SK-N-SH (cell line): Measurements from ENCODE around the gene LIPG. TPM values are rescaled to one million over a fixed set of nuclear protein-coding genes. Genes with fewer than 3 reads are reported as not detected.

Source experiments
- CTCF ChIA-PET: fragments of 300-600, 350-600 bp; formaldehyde crosslinking; extraction: SDS; loops from one replicate; lab custom pipeline; 2021; lab: Yijun Ruan, JAX
- POLR2A ChIA-PET: fragments of 350-600 bp; sonication (Branson Sonifier 250); formaldehyde crosslinking; extraction: SDS; loops from one replicate; lab custom pipeline; 2020; ENCODE audit warnings: antibody characterized with exemption, inconsistent platforms; lab: Yijun Ruan, JAX
- DNase-seq: peaks from one replicate; pipeline ENCODE4 v3.0.0; 2012
- H2AFZ ChIP-seq: fragments of 200-600 bp; sonication (generic); 2 replicates; pipeline ENCODE4 v1.8.1; 2016; ENCODE audit warnings: antibody characterized with exemption, mild to moderate bottlenecking, low read depth
- H3F3A ChIP-seq: fragments of 200-600 bp; sonication (generic); replicated peaks from 2 replicates; pipeline ENCODE3; 2016; ENCODE audit warnings: antibody characterized with exemption, mild to moderate bottlenecking; ENCODE audit not compliant: insufficient read depth
- H3K27ac ChIP-seq, 2 experiments: fragments of 200-500 bp in 1 of 2; fragments of 200-600 bp in 1 of 2; sonication (Bioruptor generic) in 1 of 2; sonication (generic), shearing (Covaris generic) in 1 of 2; 2 replicates each; pipeline versions ENCODE4 v1.5.1 to v1.6.1; 2014 to 2016; ENCODE audit warnings: low read depth in 2 of 2, inconsistent platforms in 1 of 2, low read length in 1 of 2, mild to moderate bottlenecking in 1 of 2, mixed read lengths in 1 of 2
- H3K27me3 ChIP-seq: fragments of 200-600 bp; sonication (generic), shearing (Covaris generic); 2 replicates; pipeline ENCODE4 v1.6.1; 2016; ENCODE audit warnings: mixed run types; ENCODE audit not compliant: insufficient read depth
- H3K36me3 ChIP-seq, 2 experiments: fragments of 200-500 bp in 1 of 2; fragments of 200-600 bp in 1 of 2; sonication (Bioruptor generic) in 1 of 2; sonication (generic) in 1 of 2; replicated peaks in 1 of 2; 2 replicates each; pipeline versions ENCODE3 to v1.5.1; 2014 to 2016; ENCODE audit warnings: low read length in 1 of 2, mild to moderate bottlenecking in 1 of 2; ENCODE audit not compliant: insufficient read depth in 2 of 2, control insufficient read depth in 1 of 2
- H3K4me1 ChIP-seq, 2 experiments: fragments of 200-500 bp in 1 of 2; fragments of 200-600 bp in 1 of 2; sonication (Bioruptor generic) in 1 of 2; sonication (generic), shearing (Covaris generic) in 1 of 2; 2 replicates each; pipeline versions ENCODE4 v1.5.1 to v1.6.1; 2014 to 2016; ENCODE audit warnings: low read depth in 1 of 2, low read length in 1 of 2, mixed run types in 1 of 2; ENCODE audit not compliant: insufficient read depth in 2 of 2, control insufficient read depth in 1 of 2
- H3K4me2 ChIP-seq: fragments of 200-600 bp; sonication (generic), shearing (Covaris generic); 2 replicates; pipeline ENCODE4 v1.6.1; 2017; ENCODE audit warnings: mixed run types
- H3K4me3 ChIP-seq, 2 experiments: fragments of 200-500 bp in 1 of 2; fragments of 200-600 bp in 1 of 2; sonication (Bioruptor generic) in 1 of 2; sonication (generic), shearing (Covaris generic) in 1 of 2; 2 replicates each; pipeline versions ENCODE4 v1.5.1 to v1.8.1; 2014 to 2016; ENCODE audit warnings: low read depth in 2 of 2, inconsistent platforms in 1 of 2, low read length in 1 of 2, mild to moderate bottlenecking in 1 of 2, mixed read lengths in 1 of 2, moderate library complexity in 1 of 2
- H3K79me2 ChIP-seq: fragments of 200-600 bp; sonication (generic); 2 replicates; pipeline ENCODE4 v1.8.1; 2017; ENCODE audit warnings: mild to moderate bottlenecking; ENCODE audit not compliant: insufficient read depth
- H3K9ac ChIP-seq: fragments of 200-600 bp; sonication (generic); 2 replicates; pipeline ENCODE4 v1.6.1; 2017; ENCODE audit warnings: mixed run types
- H3K9me2 ChIP-seq: fragments of 200-600 bp; sonication (generic); 2 replicates; pipeline ENCODE4 v1.6.1; 2017; ENCODE audit warnings: mixed run types
- H3K9me3 ChIP-seq: fragments of 200-600 bp; sonication (generic); 2 replicates; pipeline ENCODE4 v1.6.1; 2017; ENCODE audit warnings: mixed run types, mild to moderate bottlenecking, moderate library complexity
- H4K20me1 ChIP-seq: fragments of 200-600 bp; sonication (generic); 2 replicates; pipeline ENCODE4 v1.6.1; 2017; ENCODE audit warnings: mild to moderate bottlenecking, mixed run types; ENCODE audit not compliant: insufficient read depth
- CTCF ChIP-seq: fragments of 200-600 bp; sonication (generic); IDR thresholded peaks from 2 replicates; pipeline ENCODE4 v1.6.1; 2017; ENCODE audit warnings: antibody characterized with exemption, mild to moderate bottlenecking, moderate library complexity
- EZH2phosphoT487 ChIP-seq: fragments of 200-600 bp; sonication (generic); IDR thresholded peaks from 2 replicates; pipeline ENCODE4 v1.6.1; 2017; ENCODE audit warnings: low read depth, mixed run types, mild to moderate bottlenecking, antibody characterized with exemption, moderate library complexity, borderline replicate concordance
- FOSL2 ChIP-seq: IDR thresholded peaks from 2 replicates; pipeline ENCODE4 v1.4.0; 2012; ENCODE audit warnings: low read depth, mild to moderate bottlenecking, moderate library complexity, borderline replicate concordance
- GATA2 ChIP-seq: sonication (generic); formaldehyde crosslinking; IDR thresholded peaks from 2 replicates; pipeline ENCODE4 v1.5.0; 2020; ENCODE audit warnings: mild to moderate bottlenecking, missing genetic modification reagents
- MEF2A ChIP-seq: IDR thresholded peaks from 2 replicates; pipeline ENCODE4 v1.4.0; 2012; ENCODE audit warnings: low read depth, borderline replicate concordance
- RCOR1 ChIP-seq: fragments of 150-350 bp; IDR thresholded peaks from 2 replicates; pipeline ENCODE4 v1.6.1; 2017; ENCODE audit warnings: antibody characterized with exemption, low read length
- RFX5 ChIP-seq: IDR thresholded peaks from 2 replicates; pipeline ENCODE4 v1.6.1; 2012; ENCODE audit warnings: mild to moderate bottlenecking, improper control_type of control experiment, low read length
- SIN3A ChIP-seq: IDR thresholded peaks from 2 replicates; pipeline ENCODE4 v1.6.1; 2012; ENCODE audit warnings: low read depth, mild to moderate bottlenecking, low read length, moderate library complexity, borderline replicate concordance
- SMC3 ChIP-seq: IDR thresholded peaks from 2 replicates; pipeline ENCODE4 v1.6.1; 2012; ENCODE audit warnings: low read depth, low read length, improper control_type of control experiment
- TAF1 ChIP-seq: IDR thresholded peaks from 2 replicates; pipeline ENCODE4 v1.6.1; 2012; ENCODE audit warnings: low read depth, mild to moderate bottlenecking, low read length, moderate library complexity, borderline replicate concordance
- USF1 ChIP-seq: IDR thresholded peaks from 2 replicates; pipeline ENCODE4 v1.4.0; 2012; ENCODE audit warnings: low read depth, borderline replicate concordance
- YY1 ChIP-seq: IDR thresholded peaks from 2 replicates; pipeline ENCODE4 v1.4.0; 2012; ENCODE audit warnings: low read depth, mild to moderate bottlenecking
- ZBTB33 ChIP-seq: IDR thresholded peaks from 2 replicates; pipeline ENCODE4 v1.4.0; 2012; ENCODE audit warnings: low read depth, borderline replicate concordance
- WGBS: methylation state at CpG from one replicate; pipeline ENCODE4 v1.1.6; 2017; ENCODE audit warnings: low lambda C conversion rate; 5-methylcytosine and 5-hydroxymethylcytosine counted together
- polyA plus RNA-seq, 3 experiments: library from polyadenylated mRNA; depleted of rRNA; stranded (reverse); fragments of >200 nt; gene quantifications; 2 replicates each; pipeline ENCODE4 v1.2.3, GENCODE V29; 2012
- TF ChIP-seq, protein P1 (sequence below): fragments of 150-350 bp; IDR thresholded peaks from 2 replicates; pipeline ENCODE4 v1.6.1; 2017; ENCODE audit warnings: antibody characterized with exemption, low read length, low read depth, borderline replicate concordance
- TF ChIP-seq, protein P2 (sequence below): fragments of 150-350 bp; IDR thresholded peaks from 2 replicates; pipeline ENCODE4 v1.6.1; 2016; ENCODE audit warnings: mild to moderate bottlenecking, low read depth, low read length

The LIPG gene
- polyA plus RNA-seq, 1 of the 3 experiments (the other 2 are of a cell fraction): 3.2 TPM

DNA sequence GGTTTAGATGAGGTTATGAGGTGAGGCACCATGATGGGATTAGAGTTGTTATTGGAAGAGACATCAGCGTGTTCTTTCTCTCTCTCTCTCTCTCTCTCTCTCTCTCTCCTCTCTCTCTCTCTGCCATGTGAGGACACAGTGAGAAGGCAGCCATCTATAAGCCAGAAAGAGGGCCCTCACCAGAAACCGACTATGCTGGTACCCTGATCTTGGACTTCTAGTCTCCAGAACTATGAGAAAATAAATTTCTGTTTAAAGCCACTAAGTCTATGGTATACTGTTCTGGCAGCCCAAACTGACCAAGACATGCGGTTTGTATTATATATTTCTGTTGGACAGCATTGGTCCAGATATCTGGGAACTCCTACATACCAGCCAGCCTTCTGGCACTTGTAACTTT, 3.5 kb upstream of the LIPG start:
- Histone ChIP-seq H3K36me3 (no peaks in the 10 kb centered on the region), H3K4me1 (peaks cover 14 to 17% of the 10 kb centered on the region in 2 experiments; a peak in 2 of 4 replicates), H2AFZ (no peak overlapping the region), H3F3A (peaks cover 11% of the 10 kb centered on the region), H3K4me3 (no peak overlapping the region), H3K27me3 (no peaks in the 10 kb centered on the region), H3K9me2 (no peaks in the 10 kb centered on the region), H4K20me1 (no peaks in the 10 kb centered on the region), H3K27ac (no peak overlapping the region), H3K79me2 (peaks cover 12% of the 10 kb centered on the region; the same call in 1 of the 2 replicates), H3K4me2 (no peak overlapping the region), H3K9ac (no peak overlapping the region), H3K9me3 (no peaks in the 10 kb centered on the region)
- no peak for DNase-seq
- no peak for TF ChIP-seq USF1
- no peak for TF ChIP-seq ZBTB33
- TF ChIP-seq, protein P1, sequence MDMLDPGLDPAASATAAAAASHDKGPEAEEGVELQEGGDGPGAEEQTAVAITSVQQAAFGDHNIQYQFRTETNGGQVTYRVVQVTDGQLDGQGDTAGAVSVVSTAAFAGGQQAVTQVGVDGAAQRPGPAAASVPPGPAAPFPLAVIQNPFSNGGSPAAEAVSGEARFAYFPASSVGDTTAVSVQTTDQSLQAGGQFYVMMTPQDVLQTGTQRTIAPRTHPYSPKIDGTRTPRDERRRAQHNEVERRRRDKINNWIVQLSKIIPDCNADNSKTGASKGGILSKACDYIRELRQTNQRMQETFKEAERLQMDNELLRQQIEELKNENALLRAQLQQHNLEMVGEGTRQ: no peak
- no peak for TF ChIP-seq RFX5
- TF ChIP-seq SIN3A: no peak
- TF ChIP-seq RCOR1: no peak
- TF ChIP-seq, protein P2, sequence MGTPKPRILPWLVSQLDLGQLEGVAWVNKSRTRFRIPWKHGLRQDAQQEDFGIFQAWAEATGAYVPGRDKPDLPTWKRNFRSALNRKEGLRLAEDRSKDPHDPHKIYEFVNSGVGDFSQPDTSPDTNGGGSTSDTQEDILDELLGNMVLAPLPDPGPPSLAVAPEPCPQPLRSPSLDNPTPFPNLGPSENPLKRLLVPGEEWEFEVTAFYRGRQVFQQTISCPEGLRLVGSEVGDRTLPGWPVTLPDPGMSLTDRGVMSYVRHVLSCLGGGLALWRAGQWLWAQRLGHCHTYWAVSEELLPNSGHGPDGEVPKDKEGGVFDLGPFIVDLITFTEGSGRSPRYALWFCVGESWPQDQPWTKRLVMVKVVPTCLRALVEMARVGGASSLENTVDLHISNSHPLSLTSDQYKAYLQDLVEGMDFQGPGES: no peak
- no peak for TF ChIP-seq CTCF
- TF ChIP-seq YY1: no peak
- no peak for TF ChIP-seq MEF2A
- no peak for TF ChIP-seq SMC3
- TF ChIP-seq TAF1: no peak
- no peak for TF ChIP-seq FOSL2
- TF ChIP-seq GATA2 (CRISPR knock-in tag): no peak
- no peak for TF ChIP-seq EZH2phosphoT487
- ChIA-PET POLR2A (no interaction called here), CTCF (interaction anchor here (0.6 to 6.2 kb wide), 23 partner anchors 12 to 799 kb away, joined by 3 to 140 read pairs (median 5); no protein-coding TSS in a partner anchor)
- WGBS: 75% methylated on average over 3 of the region's 3 CpGs
